GM06990 (cell line): Measurements from ENCODE around the gene AUP1.

Experiments used
- DNase-seq: peaks from one replicate; pipeline ENCODE4 v3.0.0-alpha.2; 2011; ENCODE audit not compliant: insufficient read length; ENCODE audit errors: extremely low read depth
- H3K27me3 ChIP-seq: replicated peaks from 2 replicates; pipeline ENCODE4 v1.6.0; 2011; ENCODE audit warnings: low read length; ENCODE audit not compliant: control insufficient read depth, insufficient read depth
- H3K36me3 ChIP-seq: 2 replicates; pipeline ENCODE4 v1.5.1; 2011; ENCODE audit warnings: low read length; ENCODE audit not compliant: control insufficient read depth, insufficient read depth
- H3K4me3 ChIP-seq: replicated peaks from 2 replicates; pipeline ENCODE4 v1.5.1; 2011; ENCODE audit warnings: low read depth, mild to moderate bottlenecking, control low read depth, low read length
- CTCF ChIP-seq: IDR thresholded peaks from 2 replicates; pipeline ENCODE4 v1.5.1; 2011; ENCODE audit warnings: low read length, control low read depth, mild to moderate bottlenecking, inconsistent platforms; ENCODE audit not compliant: insufficient read depth, poor library complexity, severe bottlenecking

The AUP1 gene

GRCh38 chr2:74512744-74513604, 16.5 kb downstream of the AUP1 start:
- no peak overlapping the region for H3K4me3 ChIP-seq
- peaks cover 2% of the 10 kb centered on the region; the same call in 1 of the 2 replicates for H3K27me3 ChIP-seq
- no peak for TF ChIP-seq CTCF
- H3K36me3 ChIP-seq: no peaks in the 10 kb centered on the region
- no peak for DNase-seq

- H3K36me3 ChIP-seq: no peaks in the 10 kb centered on the region
- TF ChIP-seq CTCF: no peak
- no peak overlapping the region for H3K4me3 ChIP-seq
- DNase-seq: no peak
- H3K27me3 ChIP-seq: peaks cover 2% of the 10 kb centered on the region; the same call in 1 of the 2 replicates
Observed at GRCh38 chr2:74511104-74511989, 18.2 kb downstream of the AUP1 start.

GRCh38 chr2:74510272-74510671, 19.2 kb downstream of the AUP1 start:
- peaks cover 2% of the 10 kb centered on the region; the same call in 1 of the 2 replicates for H3K27me3 ChIP-seq
- peaks cover 4% of the 10 kb centered on the region for H3K36me3 ChIP-seq
- TF ChIP-seq CTCF: no peak
- no peak overlapping the region for H3K4me3 ChIP-seq
- DNase-seq: no peak

- Histone ChIP-seq H3K4me3 (peak overlapping the region; percentile 93), H3K36me3 (peaks cover 4% of the 10 kb centered on the region), H3K27me3 (no peaks in the 10 kb centered on the region; the same call in 1 of the 2 replicates)
- DNase-seq: no peak
- no peak for TF ChIP-seq CTCF
Observed at GRCh38 chr2:74507926-74508520, 21.5 kb downstream of the AUP1 start.

- peak; percentile 99 for DNase-seq
Observed at GRCh38 chr2:74507145-74507925, 22.2 kb downstream of the AUP1 start, which contains the start of gene PCGF1. Gene PCGF1 (minus strand): TSS chr2:74507695. CDS start chr2:74507668, 27 bp downstream.

More at GRCh38 chr2:74507145-74507925, 22.2 kb downstream of the AUP1 start, which contains the start of gene PCGF1:
- Histone ChIP-seq H3K36me3 (peaks cover 4% of the 10 kb centered on the region), H3K27me3 (no peaks in the 10 kb centered on the region), H3K4me3 (peak within 1 kb of the TSS; percentile 93)
- TF ChIP-seq CTCF: peak; percentile 83
